MCF 10A (cell line): ENCODE data around the gene ANKRD28. TPM values are rescaled to one million over a fixed set of nuclear protein-coding genes. Genes with fewer than 3 reads are reported as not detected.
A peak's percentile ranks its signal among the peaks of the same experiment; 100 is the strongest.

Experiments
- BruUV-seq: library from RNA; stranded (reverse); fragments of 400-500 nt; replicated peaks from 2 replicates; lab custom pipeline; 2021; lab: Mats Ljungman, UMichigan
- CTCF ChIA-PET: fragments of 300-600 bp; sonication (Branson Sonifier 250); formaldehyde crosslinking; extraction: SDS; loops from one replicate; lab custom pipeline; 2021; ENCODE audit warnings: antibody characterized with exemption, inconsistent platforms; lab: Yijun Ruan, JAX
- POLR2A ChIA-PET: fragments of 300-600, 350-650 bp; sonication (Branson Sonifier 250); formaldehyde crosslinking; extraction: SDS; loops from one replicate; lab custom pipeline; 2020; ENCODE audit warnings: antibody characterized with exemption, inconsistent platforms; lab: Yijun Ruan, JAX
- DNase-seq: peaks from one replicate; pipeline ENCODE4 v3.0.0-alpha.2; 2018; ENCODE audit not compliant: unreplicated experiment
- H3K27ac Mint-ChIP-seq: one replicate; pipeline ENCODE4 v1.8.0; 2022; ENCODE audit warnings: mild to moderate bottlenecking, low read depth, mixed read lengths; ENCODE audit not compliant: unreplicated experiment
- H3K27me3 Mint-ChIP-seq: one replicate; pipeline ENCODE4 v1.8.0; 2022; ENCODE audit warnings: mixed read lengths; ENCODE audit not compliant: insufficient read depth, unreplicated experiment
- H3K36me3 Mint-ChIP-seq: one replicate; pipeline ENCODE4 v1.8.0; 2022; ENCODE audit warnings: mild to moderate bottlenecking, moderate library complexity, mixed read lengths; ENCODE audit not compliant: insufficient read depth, unreplicated experiment
- H3K4me1 Mint-ChIP-seq: one replicate; pipeline ENCODE4 v1.8.0; 2022; ENCODE audit warnings: mixed read lengths; ENCODE audit not compliant: insufficient read depth, unreplicated experiment
- H3K4me3 Mint-ChIP-seq: one replicate; pipeline ENCODE4 v1.8.0; 2022; ENCODE audit warnings: mild to moderate bottlenecking, moderate library complexity, mixed read lengths; ENCODE audit not compliant: unreplicated experiment
- H3K9me3 Mint-ChIP-seq: one replicate; pipeline ENCODE4 v1.8.0; 2022; ENCODE audit warnings: mixed read lengths; ENCODE audit not compliant: unreplicated experiment
- intact Hi-C: fragments of 100-400 bp; cut with micrococcal nuclease; formaldehyde crosslinking; loops from 2 replicates; pipeline ENCODE4 v1.14.1; 2022
- total RNA-seq: library from RNA; stranded (reverse); gene quantifications from 2 replicates; pipeline ENCODE4 v1.2.3, GENCODE V29; 2022
- TF ChIP-seq, protein P1 (sequence below): fragments of 200-600 bp; IDR thresholded peaks from one replicate; pipeline ENCODE4 v1.8.0; 2022; ENCODE audit warnings: antibody characterized with exemption, mild to moderate bottlenecking; ENCODE audit not compliant: unreplicated experiment

Gene ANKRD28
- total RNA-seq, 1 experiment from 2014 or later = 79.0 TPM

DNA sequence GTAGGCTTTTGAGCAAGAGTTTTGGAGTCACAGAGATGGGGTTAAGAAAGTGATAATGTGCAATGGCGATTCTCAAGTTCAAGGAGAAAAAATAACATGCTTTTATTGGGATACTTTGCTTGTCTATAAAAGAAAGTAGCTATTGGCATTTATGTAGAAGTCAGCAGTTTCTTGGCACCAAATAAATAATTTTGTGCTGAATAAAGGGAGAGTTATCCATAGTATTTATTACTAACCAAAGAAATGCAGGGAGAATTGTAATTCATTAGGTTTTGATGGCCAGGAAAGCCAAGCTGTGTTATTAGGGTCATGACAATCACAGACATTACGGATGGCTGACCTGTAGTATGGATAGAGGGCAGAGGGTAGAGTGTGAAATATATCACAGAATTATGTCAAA, 163.1 kb downstream of the ANKRD28 start:
- peaks cover 53% of the 10 kb centered on the region for H3K4me1 Mint-ChIP-seq
- H3K4me3 Mint-ChIP-seq = no peak overlapping the region
- ChIA-PET POLR2A (interaction anchor here (0.6 to 5.2 kb wide), 12 partner anchors 11 to 630 kb away, joined by 3 to 51 read pairs (median 5); partner anchors contain the start of genes BTD, DPH3, HACL1 and OXNAD1), CTCF (interaction anchor here (0.6 to 1.5 kb wide), 7 partner anchors 23 to 304 kb away, joined by 3 to 6 read pairs (median 4); no protein-coding TSS in a partner anchor)
- no TSS peak for BruUV-seq
- no peaks in the 10 kb centered on the region for H3K36me3 Mint-ChIP-seq
- intact Hi-C loops = loop anchor here (5.0 kb wide), 2 partner anchors 163 to 428 kb away; partner anchors contain the start of gene ANKRD28
- no peak for DNase-seq
- H3K27me3 Mint-ChIP-seq = no peaks in the 10 kb centered on the region
- TF ChIP-seq, protein P1, sequence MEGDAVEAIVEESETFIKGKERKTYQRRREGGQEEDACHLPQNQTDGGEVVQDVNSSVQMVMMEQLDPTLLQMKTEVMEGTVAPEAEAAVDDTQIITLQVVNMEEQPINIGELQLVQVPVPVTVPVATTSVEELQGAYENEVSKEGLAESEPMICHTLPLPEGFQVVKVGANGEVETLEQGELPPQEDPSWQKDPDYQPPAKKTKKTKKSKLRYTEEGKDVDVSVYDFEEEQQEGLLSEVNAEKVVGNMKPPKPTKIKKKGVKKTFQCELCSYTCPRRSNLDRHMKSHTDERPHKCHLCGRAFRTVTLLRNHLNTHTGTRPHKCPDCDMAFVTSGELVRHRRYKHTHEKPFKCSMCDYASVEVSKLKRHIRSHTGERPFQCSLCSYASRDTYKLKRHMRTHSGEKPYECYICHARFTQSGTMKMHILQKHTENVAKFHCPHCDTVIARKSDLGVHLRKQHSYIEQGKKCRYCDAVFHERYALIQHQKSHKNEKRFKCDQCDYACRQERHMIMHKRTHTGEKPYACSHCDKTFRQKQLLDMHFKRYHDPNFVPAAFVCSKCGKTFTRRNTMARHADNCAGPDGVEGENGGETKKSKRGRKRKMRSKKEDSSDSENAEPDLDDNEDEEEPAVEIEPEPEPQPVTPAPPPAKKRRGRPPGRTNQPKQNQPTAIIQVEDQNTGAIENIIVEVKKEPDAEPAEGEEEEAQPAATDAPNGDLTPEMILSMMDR = no peak
- H3K9me3 Mint-ChIP-seq = no peaks in the 10 kb centered on the region
- H3K27ac Mint-ChIP-seq = peak overlapping the region; percentile 83

DNA sequence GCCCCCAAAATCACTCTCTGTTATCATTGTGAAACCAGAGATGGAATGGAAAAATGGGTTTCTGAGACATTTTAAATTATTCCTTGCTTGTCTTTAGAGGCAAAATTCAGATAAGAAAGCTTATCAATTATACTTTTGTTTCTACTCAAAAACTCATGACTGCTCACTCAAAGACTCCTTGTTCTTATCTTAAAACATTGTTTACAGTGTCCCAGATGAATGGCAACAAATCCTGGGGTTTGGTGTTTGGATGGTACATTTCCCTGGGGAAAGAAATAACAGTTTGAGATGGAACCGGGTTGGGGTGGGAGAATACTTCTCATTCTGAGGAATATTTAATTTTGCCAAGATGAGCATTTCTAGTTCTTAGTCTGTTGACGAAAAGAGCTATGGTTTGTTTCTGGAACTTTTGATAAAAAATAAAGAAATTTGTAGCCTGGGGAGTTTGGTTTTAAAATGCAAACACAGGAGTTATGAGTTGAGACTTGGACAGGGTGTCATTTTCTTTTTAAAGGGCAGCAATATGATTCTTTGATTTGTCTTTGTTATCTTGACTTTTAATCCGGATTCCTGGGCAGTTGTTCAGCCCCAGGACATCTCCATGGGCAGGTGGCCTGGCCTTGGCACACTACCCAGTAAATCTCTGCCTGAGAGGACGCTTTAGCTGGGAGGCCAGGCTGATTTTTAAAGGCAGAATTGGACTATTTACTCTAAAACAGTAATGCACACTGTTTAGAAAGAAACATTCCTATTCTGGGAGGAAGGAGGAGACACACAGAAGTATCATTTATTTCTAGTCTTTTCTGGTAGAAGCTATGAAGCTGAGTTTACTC, 163.8 kb downstream of the ANKRD28 start:
- POLR2A ChIA-PET = interaction anchor here (0.6 to 5.2 kb wide), 13 partner anchors 12 to 631 kb away, joined by 3 to 51 read pairs (median 5); partner anchors contain the start of genes BTD, DPH3, HACL1 and OXNAD1
- Mint-ChIP-seq H3K9me3 (no peaks in the 10 kb centered on the region), H3K36me3 (no peaks in the 10 kb centered on the region), H3K4me1 (peaks cover 53% of the 10 kb centered on the region), H3K27me3 (no peaks in the 10 kb centered on the region), H3K4me3 (peak overlapping the region; percentile 28), H3K27ac (peak overlapping the region; percentile 83)
- intact Hi-C loops = loop anchor here (5.0 kb wide), 2 partner anchors 163 to 428 kb away; partner anchors contain the start of gene ANKRD28
- DNase-seq = peak; percentile 51
- TF ChIP-seq, protein P1 = no peak
- CTCF ChIA-PET = interaction anchor here (0.9 to 2.0 kb wide), 3 partner anchors 30 to 178 kb away, joined by 4 to 8 read pairs (median 5); no protein-coding TSS in a partner anchor
- no TSS peak for BruUV-seq

DNA sequence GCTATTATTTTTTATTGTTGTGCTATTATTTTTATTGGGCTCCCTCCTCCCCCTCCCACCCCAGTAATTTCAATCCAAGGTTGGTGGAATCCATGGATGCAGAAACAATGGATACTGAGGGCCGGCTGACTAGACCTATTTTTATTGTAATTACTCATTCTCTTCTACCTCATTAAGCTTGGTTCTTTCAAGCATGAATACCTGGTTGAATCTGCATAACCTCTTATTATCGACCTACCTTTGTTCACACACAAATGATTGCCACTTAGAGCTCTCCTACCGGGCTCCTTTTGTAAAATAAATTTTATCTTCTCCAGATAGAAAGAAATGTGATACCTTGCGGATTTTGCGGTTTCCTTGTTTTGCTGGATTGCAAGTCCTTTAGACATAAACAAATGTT, 164.6 kb downstream of the ANKRD28 start:
- Mint-ChIP-seq H3K27me3 (no peaks in the 10 kb centered on the region), H3K36me3 (no peaks in the 10 kb centered on the region), H3K4me1 (peaks cover 53% of the 10 kb centered on the region), H3K4me3 (no peak overlapping the region), H3K9me3 (no peaks in the 10 kb centered on the region), H3K27ac (peak overlapping the region; percentile 83)
- ChIA-PET CTCF (interaction anchor here (1.0 to 2.0 kb wide), 3 partner anchors 13 to 178 kb away, joined by 3 to 8 read pairs (median 4); no protein-coding TSS in a partner anchor), POLR2A (interaction anchor here (1.5 to 5.2 kb wide), 3 partner anchors 13 to 225 kb away, joined by 5 to 51 read pairs (median 9); no protein-coding TSS in a partner anchor)
- no peak for DNase-seq
- no TSS peak for BruUV-seq
- intact Hi-C loops = loop anchor here (5.0 kb wide), 2 partner anchors 164 to 429 kb away; partner anchors contain the start of gene ANKRD28
- TF ChIP-seq, protein P1 = no peak
